ENCODE measurements around the gene SCPEP1.

SCPEP1 gene

GRCh38 chr17:56977673-56978395 is at the start of gene SCPEP1:
Gene SCPEP1, plus strand, starts transcription at chr17:56978131. Its CDS starts 29 bp downstream, at chr17:56978160.
- H3K4me3 ChIP-seq (ENCODE audit: low read length), result peak within 1 kb of the TSS; percentile 69
- TF ChIP-seq, protein P1, sequence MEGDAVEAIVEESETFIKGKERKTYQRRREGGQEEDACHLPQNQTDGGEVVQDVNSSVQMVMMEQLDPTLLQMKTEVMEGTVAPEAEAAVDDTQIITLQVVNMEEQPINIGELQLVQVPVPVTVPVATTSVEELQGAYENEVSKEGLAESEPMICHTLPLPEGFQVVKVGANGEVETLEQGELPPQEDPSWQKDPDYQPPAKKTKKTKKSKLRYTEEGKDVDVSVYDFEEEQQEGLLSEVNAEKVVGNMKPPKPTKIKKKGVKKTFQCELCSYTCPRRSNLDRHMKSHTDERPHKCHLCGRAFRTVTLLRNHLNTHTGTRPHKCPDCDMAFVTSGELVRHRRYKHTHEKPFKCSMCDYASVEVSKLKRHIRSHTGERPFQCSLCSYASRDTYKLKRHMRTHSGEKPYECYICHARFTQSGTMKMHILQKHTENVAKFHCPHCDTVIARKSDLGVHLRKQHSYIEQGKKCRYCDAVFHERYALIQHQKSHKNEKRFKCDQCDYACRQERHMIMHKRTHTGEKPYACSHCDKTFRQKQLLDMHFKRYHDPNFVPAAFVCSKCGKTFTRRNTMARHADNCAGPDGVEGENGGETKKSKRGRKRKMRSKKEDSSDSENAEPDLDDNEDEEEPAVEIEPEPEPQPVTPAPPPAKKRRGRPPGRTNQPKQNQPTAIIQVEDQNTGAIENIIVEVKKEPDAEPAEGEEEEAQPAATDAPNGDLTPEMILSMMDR (conservative IDR thresholded peaks at IDR 0.05; ENCODE audit: low read depth, low read length), result no peak
- no peak for DNase-seq (ENCODE audit: low read depth)

DNA sequence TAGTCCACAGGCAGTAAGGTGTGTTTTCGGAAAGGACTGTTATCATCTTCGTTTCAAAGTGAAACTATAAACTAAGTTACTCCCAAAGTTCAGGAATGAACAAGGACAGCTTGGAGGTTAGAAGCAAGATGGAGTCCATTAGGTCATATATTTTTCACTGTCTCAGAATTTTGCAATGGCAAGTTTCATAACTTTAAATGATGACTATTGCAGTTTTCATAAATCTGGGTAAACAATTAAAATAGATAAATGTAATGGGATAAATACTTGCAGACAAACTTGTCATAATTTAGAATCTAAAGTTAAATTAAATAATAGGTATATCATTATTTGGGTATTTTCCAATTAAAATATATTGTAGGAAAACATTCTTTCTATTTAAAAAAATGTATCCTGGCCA is 49.3 kb upstream of the SCPEP1 start:
- no peak overlapping the region for H3K4me3 ChIP-seq (ENCODE audit: low read length)
- TF ChIP-seq, protein P1 (conservative IDR thresholded peaks at IDR 0.05; ENCODE audit: low read depth, low read length), result no peak
- no peak for DNase-seq (ENCODE audit: low read depth)

DNA sequence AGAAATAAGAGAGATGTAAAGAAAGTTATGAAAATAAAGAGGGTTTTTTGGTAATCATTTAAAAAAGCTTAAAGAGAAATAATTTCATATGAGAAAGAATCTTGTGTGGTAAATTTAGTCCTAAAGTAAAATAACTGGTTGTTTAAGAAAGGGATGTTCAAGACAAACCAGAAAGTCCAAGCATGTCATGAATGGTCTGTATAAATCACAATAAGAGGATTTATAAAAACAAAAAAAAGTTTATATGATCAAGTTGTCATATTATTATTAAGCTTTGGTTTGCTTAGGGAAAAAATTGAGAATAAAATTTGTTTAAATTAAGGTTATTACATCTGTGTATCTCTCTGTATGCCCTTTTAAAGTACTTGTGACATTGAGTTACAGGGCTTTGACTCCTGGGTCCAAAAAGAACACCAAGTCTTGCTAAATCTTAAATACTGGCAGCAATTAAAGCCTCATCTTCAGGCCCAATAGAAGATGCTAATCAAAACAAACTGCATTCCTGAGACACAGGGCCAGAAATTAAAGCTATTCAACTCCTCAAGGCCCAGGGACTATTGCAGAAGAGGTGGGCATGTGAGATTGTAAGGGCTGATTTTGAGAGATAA is 48.5 kb upstream of the SCPEP1 start:
- DNase-seq (ENCODE audit: low read depth), result no peak
- no peak overlapping the region for H3K4me3 ChIP-seq (ENCODE audit: low read length)
- TF ChIP-seq, protein P1 (conservative IDR thresholded peaks at IDR 0.05; ENCODE audit: low read depth, low read length), result no peak

DNA sequence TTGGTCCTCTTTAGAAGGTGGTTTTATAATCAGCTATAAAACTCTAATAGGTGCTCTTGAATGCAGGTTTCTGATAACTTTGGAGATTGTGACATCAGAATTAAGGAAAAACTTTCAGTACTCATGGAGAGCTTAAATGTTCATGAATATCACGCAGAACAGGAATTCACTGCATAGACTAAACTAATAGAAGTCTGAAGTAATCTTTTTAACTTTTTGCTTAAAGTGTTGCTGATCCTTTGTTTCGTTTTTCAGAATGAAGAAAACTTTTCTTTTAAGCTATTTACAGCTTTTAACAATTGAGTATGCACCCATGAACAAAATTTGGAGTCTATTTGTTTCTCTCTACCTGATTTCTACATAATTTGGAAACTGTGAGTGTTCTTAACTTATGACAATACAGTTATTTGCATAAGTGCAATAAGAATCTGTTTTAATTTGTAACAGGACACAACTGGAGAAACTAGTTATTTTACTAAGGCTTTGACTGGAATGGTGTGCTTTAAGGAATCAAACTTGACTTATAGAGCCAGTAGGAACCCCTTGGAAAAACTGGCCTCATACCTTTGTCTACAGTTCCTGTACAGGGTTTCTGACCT is 47.1 kb upstream of the SCPEP1 start:
- TF ChIP-seq, protein P1 (conservative IDR thresholded peaks at IDR 0.05; ENCODE audit: low read depth, low read length), result no peak
- no peak for DNase-seq (ENCODE audit: low read depth)
- H3K4me3 ChIP-seq (ENCODE audit: low read length), result no peak overlapping the region

- DNase-seq (ENCODE audit: low read depth), result no peak
- no peak overlapping the region for H3K4me3 ChIP-seq (ENCODE audit: low read length)
- TF ChIP-seq, protein P1 (conservative IDR thresholded peaks at IDR 0.05; ENCODE audit: low read depth, low read length), result no peak
Observed at GRCh38 chr17:56933151-56933745, 44.7 kb upstream of the SCPEP1 start.

DNA sequence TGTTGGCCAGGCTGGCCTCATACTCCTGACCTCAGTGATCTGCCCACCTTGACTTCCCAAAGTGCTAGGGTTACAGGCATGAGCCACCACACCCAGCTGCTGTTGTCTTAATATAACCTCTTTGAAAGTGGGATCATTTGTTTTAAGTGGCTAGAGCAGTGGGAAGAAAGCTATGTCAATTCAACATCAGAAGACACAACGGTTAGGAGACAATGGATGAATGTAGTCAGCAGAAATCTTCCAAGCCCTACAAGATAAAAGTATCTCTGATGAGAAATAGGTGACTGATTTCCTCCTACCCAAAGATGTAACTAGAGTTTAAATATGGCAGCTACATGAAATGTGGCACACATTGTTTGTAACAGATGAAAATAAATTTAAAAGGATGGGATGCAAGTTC is 44.1 kb upstream of the SCPEP1 start:
- TF ChIP-seq, protein P1 (conservative IDR thresholded peaks at IDR 0.05; ENCODE audit: low read depth, low read length), result no peak
- no peak overlapping the region for H3K4me3 ChIP-seq (ENCODE audit: low read length)
- no peak for DNase-seq (ENCODE audit: low read depth)
